Measurements from ENCODE around the gene OSBP2.

- TF ChIP-seq EP300 (IDR thresholded peaks at IDR 0.05; ENCODE audit: low read depth), result no peak
- no peak for TF ChIP-seq POLR2A (IDR thresholded peaks at IDR 0.05)
These were observed 175.2 kb downstream of the OSBP2 start for GRCh38 chr22:30869667-30870395.
